Naive B cell (primary cell): ENCODE results near the gene CAMK1D. TPM values are rescaled to one million over a fixed set of nuclear protein-coding genes. Genes with fewer than 3 reads are reported as not detected.
"Not testable (repeated sequence)": the region's sequence is repeated elsewhere in the genome, so short reads cannot be mapped to it uniquely, and the experiment has no call there.

ENCODE experiments used
- ATAC-seq, 2 donors: fragments of 150-1000 bp; cut with Tn5 transposase; 2 replicates each; pipeline ENCODE4 v1.10.0; 2021; ENCODE audit warnings: low read depth in 2 of 2, mild to moderate bottlenecking in 2 of 2, moderate library complexity in 2 of 2
- DNase-seq: peaks from one replicate; pipeline ENCODE4 v3.0.0; 2022
- H3K27ac Mint-ChIP-seq, 6 donors: one replicate each; pipeline ENCODE4 v1.8.0; 2020 to 2022; ENCODE audit warnings: mild to moderate bottlenecking in 6 of 6, mixed read lengths in 6 of 6, moderate library complexity in 5 of 6, inconsistent platforms in 2 of 6
- H3K27me3 Mint-ChIP-seq, 3 donors: one replicate each; pipeline ENCODE4 v1.8.0; 2021 to 2022; ENCODE audit warnings: mixed read lengths in 3 of 3, mild to moderate bottlenecking in 1 of 3
- H3K36me3 Mint-ChIP-seq, 2 donors: one replicate each; pipeline ENCODE4 v1.8.0; 2020 to 2022; ENCODE audit warnings: mixed read lengths in 2 of 2, inconsistent platforms in 1 of 2, mild to moderate bottlenecking in 1 of 2
- H3K4me1 Mint-ChIP-seq, 3 donors: one replicate each; pipeline ENCODE4 v1.8.0; 2020 to 2022; ENCODE audit warnings: mixed read lengths in 3 of 3, inconsistent platforms in 1 of 3, mild to moderate bottlenecking in 1 of 3, moderate library complexity in 1 of 3
- H3K4me3 Mint-ChIP-seq, 8 donors: one replicate each; pipeline ENCODE4 v1.8.0; 2020 to 2022; ENCODE audit warnings: mild to moderate bottlenecking in 8 of 8, mixed read lengths in 8 of 8, moderate library complexity in 8 of 8, inconsistent platforms in 2 of 8
- H3K9me3 Mint-ChIP-seq, 7 donors: one replicate each; pipeline ENCODE4 v1.8.0; 2020 to 2022; ENCODE audit warnings: mixed read lengths in 7 of 7, mild to moderate bottlenecking in 5 of 7, inconsistent platforms in 2 of 7, moderate library complexity in 1 of 7
- polyA plus RNA-seq, 6 donors: library from polyadenylated mRNA; unstranded; fragments of 300-500 nt; fragmentation: Illumina TruSeq; gene quantifications; one replicate each; pipeline ENCODE4 v1.2.3, GENCODE V29; 2021; ENCODE audit warnings: low read depth in 6 of 6

The CAMK1D gene
- polyA plus RNA-seq, 6 donors from 2014 or later = 12.2 to 54.1 (median 35.6) TPM

- H3K4me3 Mint-ChIP-seq = no peak overlapping the region
- H3K9me3 Mint-ChIP-seq = peaks cover under 1 to 5% (median 4%) of the 10 kb centered on the region in 7 donors
- DNase-seq = no peak
- H3K27ac Mint-ChIP-seq = peak overlapping the region in 1 of 6 donors; percentile 88
- peaks cover 5 to 8% of the 10 kb centered on the region in 2 donors for H3K36me3 Mint-ChIP-seq
- ATAC-seq = no peak
- peaks cover 68 to 84% (median 83%) of the 10 kb centered on the region in 3 donors for H3K4me1 Mint-ChIP-seq
- no peaks in the 10 kb centered on the region for H3K27me3 Mint-ChIP-seq
Observed at GRCh38 chr10:12434277-12434676, 84.9 kb downstream of the CAMK1D start.

GRCh38 chr10:12434677-12435076, 85.3 kb downstream of the CAMK1D start:
- not testable (repeated sequence) for H3K27me3 Mint-ChIP-seq, DNase-seq, H3K4me3 Mint-ChIP-seq, H3K9me3 Mint-ChIP-seq, ATAC-seq
- Mint-ChIP-seq H3K36me3 (peaks cover 9 to 12% of the 10 kb centered on the region in 2 donors), H3K27ac (peak overlapping the region in 2 of 6 donors; percentile 69 to 70), H3K4me1 (peaks cover 68 to 84% (median 83%) of the 10 kb centered on the region in 3 donors)

GRCh38 chr10:12435348-12435747, 86.0 kb downstream of the CAMK1D start:
- H3K4me3 Mint-ChIP-seq = no peak overlapping the region
- peaks cover 64 to 80% (median 78%) of the 10 kb centered on the region in 3 donors for H3K4me1 Mint-ChIP-seq
- peaks cover 11 to 13% of the 10 kb centered on the region in 2 donors for H3K36me3 Mint-ChIP-seq
- DNase-seq (no peak), ATAC-seq (no peak)
- H3K27ac Mint-ChIP-seq = peak overlapping the region; percentile 36 to 72 (median 62)
- no peaks in the 10 kb centered on the region for H3K27me3 Mint-ChIP-seq
- H3K9me3 Mint-ChIP-seq = peaks cover 4 to 11% (median 8%) of the 10 kb centered on the region in 7 donors

GRCh38 chr10:12438919-12439692, 89.8 kb downstream of the CAMK1D start:
- H3K4me3 Mint-ChIP-seq = no peak overlapping the region
- no peak for ATAC-seq
- peaks cover 16 to 19% of the 10 kb centered on the region in 2 donors for H3K36me3 Mint-ChIP-seq
- H3K4me1 Mint-ChIP-seq = peaks cover 50 to 73% (median 50%) of the 10 kb centered on the region in 3 donors
- H3K27me3 Mint-ChIP-seq = no peaks in the 10 kb centered on the region
- no peak for DNase-seq
- peak overlapping the region in 2 of 6 donors; percentile 66 to 78 for H3K27ac Mint-ChIP-seq
- H3K9me3 Mint-ChIP-seq = peaks cover 4 to 11% (median 8%) of the 10 kb centered on the region in 7 donors

- peak overlapping the region in 2 of 6 donors; percentile 66 to 78 for H3K27ac Mint-ChIP-seq
- H3K27me3 Mint-ChIP-seq, ATAC-seq, DNase-seq: not testable (repeated sequence)
- peak overlapping the region in 1 of 8 donors; percentile 10 for H3K4me3 Mint-ChIP-seq
- H3K9me3 Mint-ChIP-seq = peaks cover 4 to 11% (median 8%) of the 10 kb centered on the region in 7 donors
- peaks cover 16 to 19% of the 10 kb centered on the region in 2 donors for H3K36me3 Mint-ChIP-seq
- peaks cover 50 to 73% (median 51%) of the 10 kb centered on the region in 3 donors for H3K4me1 Mint-ChIP-seq
Observed at GRCh38 chr10:12439767-12440166, 90.4 kb downstream of the CAMK1D start.

GRCh38 chr10:12443026-12443425, 93.7 kb downstream of the CAMK1D start:
- peaks cover 4 to 11% (median 8%) of the 10 kb centered on the region in 7 donors for H3K9me3 Mint-ChIP-seq
- H3K4me3 Mint-ChIP-seq = no peak overlapping the region
- DNase-seq = no peak
- peaks cover 16 to 19% of the 10 kb centered on the region in 2 donors for H3K36me3 Mint-ChIP-seq
- no peaks in the 10 kb centered on the region for H3K27me3 Mint-ChIP-seq
- peaks cover 38 to 69% (median 46%) of the 10 kb centered on the region in 3 donors for H3K4me1 Mint-ChIP-seq
- no peak for ATAC-seq
- peak overlapping the region in 4 of 6 donors; percentile 4 to 67 (median 26) for H3K27ac Mint-ChIP-seq

GRCh38 chr10:12444981-12445700, 95.8 kb downstream of the CAMK1D start:
- DNase-seq (no peak), ATAC-seq (no peak)
- no peaks in the 10 kb centered on the region for H3K9me3 Mint-ChIP-seq
- H3K27ac Mint-ChIP-seq = peak overlapping the region in 4 of 6 donors; percentile 4 to 59 (median 12)
- H3K36me3 Mint-ChIP-seq = peaks cover 7 to 8% of the 10 kb centered on the region in 2 donors
- H3K27me3 Mint-ChIP-seq = no peaks in the 10 kb centered on the region
- H3K4me3 Mint-ChIP-seq = no peak overlapping the region
- peaks cover 47 to 75% (median 48%) of the 10 kb centered on the region in 3 donors for H3K4me1 Mint-ChIP-seq

- H3K27me3 Mint-ChIP-seq = no peaks in the 10 kb centered on the region
- H3K4me1 Mint-ChIP-seq = peaks cover 53 to 82% (median 54%) of the 10 kb centered on the region in 3 donors
- ATAC-seq (no peak), DNase-seq (no peak)
- H3K36me3 Mint-ChIP-seq = peaks cover 7 to 8% of the 10 kb centered on the region in 2 donors
- H3K9me3 Mint-ChIP-seq = no peaks in the 10 kb centered on the region
- H3K4me3 Mint-ChIP-seq = no peak overlapping the region
- H3K27ac Mint-ChIP-seq = peak overlapping the region in 2 of 6 donors; percentile 1 to 15
Observed at GRCh38 chr10:12445701-12446334, 96.5 kb downstream of the CAMK1D start.

GRCh38 chr10:12448340-12448728, 99.0 kb downstream of the CAMK1D start:
- Mint-ChIP-seq H3K9me3 (no peaks in the 10 kb centered on the region), H3K36me3 (peaks cover under 1 to 2% of the 10 kb centered on the region in 2 donors), H3K4me1 (peaks cover 56 to 83% (median 68%) of the 10 kb centered on the region in 3 donors), H3K27ac (peak overlapping the region; percentile 77 to 92 (median 89)), H3K27me3 (no peaks in the 10 kb centered on the region), H3K4me3 (peak overlapping the region in 7 of 8 donors; percentile 28 to 76 (median 47))
- ATAC-seq (no peak), DNase-seq (no peak)

GRCh38 chr10:12448729-12449391, 99.5 kb downstream of the CAMK1D start:
- Mint-ChIP-seq H3K4me1 (peaks cover 55 to 84% (median 70%) of the 10 kb centered on the region in 3 donors), H3K27me3 (no peaks in the 10 kb centered on the region), H3K27ac (peak overlapping the region; percentile 77 to 92 (median 89)), H3K36me3 (no peaks in the 10 kb centered on the region), H3K4me3 (peak overlapping the region in 6 of 8 donors; percentile 41 to 76 (median 60)), H3K9me3 (no peaks in the 10 kb centered on the region)
- DNase-seq (peak; percentile 11), ATAC-seq (peak; percentile 89 to 90)

GRCh38 chr10:12455318-12455717, 106.0 kb downstream of the CAMK1D start:
- ATAC-seq (no peak), DNase-seq (no peak)
- no peak overlapping the region for H3K4me3 Mint-ChIP-seq
- no peaks in the 10 kb centered on the region for H3K27me3 Mint-ChIP-seq
- no peaks in the 10 kb centered on the region for H3K9me3 Mint-ChIP-seq
- peaks cover 41 to 72% (median 53%) of the 10 kb centered on the region in 3 donors for H3K4me1 Mint-ChIP-seq
- no peaks in the 10 kb centered on the region for H3K36me3 Mint-ChIP-seq
- peak overlapping the region in 5 of 6 donors; percentile 16 to 73 (median 38) for H3K27ac Mint-ChIP-seq

GRCh38 chr10:12455766-12456165, 106.4 kb downstream of the CAMK1D start:
- Mint-ChIP-seq H3K4me1 (peaks cover 38 to 69% (median 48%) of the 10 kb centered on the region in 3 donors), H3K27me3 (no peaks in the 10 kb centered on the region), H3K27ac (peak overlapping the region in 4 of 6 donors; percentile 16 to 51 (median 26)), H3K4me3 (no peak overlapping the region), H3K36me3 (no peaks in the 10 kb centered on the region), H3K9me3 (no peaks in the 10 kb centered on the region)
- DNase-seq = no peak
- ATAC-seq = no peak
